EH (cell line): Measurements from ENCODE around the gene PATZ1.

Experiments used
- DNase-seq: peaks from one replicate; pipeline ENCODE4 v3.0.0-alpha.2; 2015; ENCODE audit warnings: low read depth

Gene PATZ1

GRCh38 chr22:31313366-31314147 is 32.6 kb downstream of the PATZ1 start:
- peak; percentile 62 for DNase-seq

GRCh38 chr22:31308181-31308580 is 38.0 kb downstream of the PATZ1 start:
- no peak for DNase-seq

GRCh38 chr22:31305194-31305593 is 41.0 kb downstream of the PATZ1 start:
- DNase-seq, result no peak

GRCh38 chr22:31302537-31302936 is 43.6 kb downstream of the PATZ1 start:
- DNase-seq, result no peak

- DNase-seq, result no peak
Observed at GRCh38 chr22:31302006-31302405, 44.1 kb downstream of the PATZ1 start.

GRCh38 chr22:31300896-31301295 is 45.2 kb downstream of the PATZ1 start:
- no peak for DNase-seq

- peak; percentile 53 for DNase-seq
Observed at GRCh38 chr22:31295831-31296657, 50.1 kb downstream of the PATZ1 start.

GRCh38 chr22:31295360-31295759 is 50.8 kb downstream of the PATZ1 start:
- DNase-seq, result no peak

GRCh38 chr22:31292236-31292989 is 53.7 kb downstream of the PATZ1 start, which contains the start of gene PIK3IP1:
Gene PIK3IP1, minus strand, starts transcription at chr22:31292488. Its CDS starts 144 bp downstream, at chr22:31292344.
- peak; percentile 85 for DNase-seq

GRCh38 chr22:31291481-31292235 is 54.5 kb downstream of the PATZ1 start:
- DNase-seq, result peak; percentile 33

GRCh38 chr22:31290494-31291471 is 55.4 kb downstream of the PATZ1 start:
- peak; percentile 90 for DNase-seq

GRCh38 chr22:31289344-31289743 is 56.8 kb downstream of the PATZ1 start:
- no peak for DNase-seq

GRCh38 chr22:31288496-31289240 is 57.5 kb downstream of the PATZ1 start:
- no peak for DNase-seq

GRCh38 chr22:31287818-31288495 is 58.2 kb downstream of the PATZ1 start:
- no peak for DNase-seq

GRCh38 chr22:31286360-31287255 is 59.5 kb downstream of the PATZ1 start:
- DNase-seq, result no peak

GRCh38 chr22:31284281-31285155 is 61.6 kb downstream of the PATZ1 start:
- DNase-seq, result no peak
